Lung (tissue), 12 donors: ENCODE results near the gene CAST. TPM values are rescaled to one million over a fixed set of nuclear protein-coding genes. Genes with fewer than 3 reads are reported as not detected.

Source experiments
- ATAC-seq: fragments of 200-7000 bp; cut with Tn5 transposase; one replicate; pipeline ENCODE4 v1.9.1; 2020; ENCODE audit warnings: moderate number of reproducible peaks; ENCODE audit not compliant: insufficient read depth, low FRiP score
- DNase-seq, 3 donors: peaks; one replicate each; pipeline ENCODE4 v3.0.0-alpha.2; 2013 to 2017
- H3K27ac ChIP-seq, 2 donors: one replicate each; pipeline ENCODE4 v1.5.1; 2013; ENCODE audit warnings: mild to moderate bottlenecking in 2 of 2, moderate library complexity in 2 of 2, control low read depth in 1 of 2, inconsistent platforms in 1 of 2, low read depth in 1 of 2, low read length in 1 of 2
- H3K27me3 ChIP-seq, 3 donors: one replicate each; pipeline ENCODE4 v1.5.1; 2013; ENCODE audit warnings: low read length in 2 of 3; ENCODE audit not compliant: control insufficient read depth in 3 of 3, insufficient read depth in 3 of 3
- H3K36me3 ChIP-seq, 4 donors: one replicate each; pipeline ENCODE4 v1.5.1; 2013; ENCODE audit warnings: low read length in 4 of 4, mild to moderate bottlenecking in 1 of 4, moderate library complexity in 1 of 4; ENCODE audit not compliant: control insufficient read depth in 4 of 4, insufficient read depth in 4 of 4
- H3K4me1 ChIP-seq, 5 donors: one replicate each; pipeline ENCODE4 v1.5.1; 2013; ENCODE audit warnings: low read length in 5 of 5, mild to moderate bottlenecking in 2 of 5, moderate library complexity in 1 of 5; ENCODE audit not compliant: control insufficient read depth in 5 of 5, insufficient read depth in 5 of 5
- H3K4me3 ChIP-seq: one replicate; pipeline ENCODE4 v1.5.1; 2013; ENCODE audit warnings: mild to moderate bottlenecking, control low read depth, moderate library complexity
- H3K9ac ChIP-seq, 2 donors: one replicate each; pipeline ENCODE4 v1.5.1; 2013; ENCODE audit warnings: low read length in 2 of 2, control low read depth in 1 of 2; ENCODE audit not compliant: insufficient read depth in 1 of 2
- H3K9me3 ChIP-seq, 4 donors: one replicate each; pipeline ENCODE4 v1.5.1; 2013; ENCODE audit warnings: low read length in 3 of 4, mild to moderate bottlenecking in 1 of 4, moderate library complexity in 1 of 4; ENCODE audit not compliant: control insufficient read depth in 4 of 4, insufficient read depth in 3 of 4
- WGBS, 2 donors: extraction: QIAGEN DNeasy Blood & Tissue Kit; methylation state at CpG; one replicate each; pipeline ENCODE4 v1.1.7; 2013; 5-methylcytosine and 5-hydroxymethylcytosine counted together
- polyA plus RNA-seq, 2 donors: library from polyadenylated mRNA; stranded (reverse); fragments of 200-250 nt; gene quantifications; one replicate each; pipeline ENCODE4 v1.2.1, GENCODE V29; 2013
- total RNA-seq, 2 donors: library from RNA; depleted of rRNA in 1 of 2; stranded (reverse); fragments of >200 nt in 1 of 2; gene quantifications; one replicate each; pipeline ENCODE4 v1.2.1, GENCODE V29; 2014 to 2021
- TF ChIP-seq, protein P1 (sequence below): IDR thresholded peaks from 2 replicates; pipeline ENCODE4 v1.5.1; 2012; ENCODE audit warnings: mild to moderate bottlenecking; ENCODE audit errors: control extremely low read depth, extremely low read depth
- donor health status: control.
- donor health status: control.
- donor health status: Bipolar disorder and iron deficiency.
- donor health status: healthy.
- donor health status: DM: yes; HTN: yes; CAD: no.

CAST gene
- total and polyA plus RNA-seq, 4 donors = 84.8 to 279 (median 184) TPM

DNA sequence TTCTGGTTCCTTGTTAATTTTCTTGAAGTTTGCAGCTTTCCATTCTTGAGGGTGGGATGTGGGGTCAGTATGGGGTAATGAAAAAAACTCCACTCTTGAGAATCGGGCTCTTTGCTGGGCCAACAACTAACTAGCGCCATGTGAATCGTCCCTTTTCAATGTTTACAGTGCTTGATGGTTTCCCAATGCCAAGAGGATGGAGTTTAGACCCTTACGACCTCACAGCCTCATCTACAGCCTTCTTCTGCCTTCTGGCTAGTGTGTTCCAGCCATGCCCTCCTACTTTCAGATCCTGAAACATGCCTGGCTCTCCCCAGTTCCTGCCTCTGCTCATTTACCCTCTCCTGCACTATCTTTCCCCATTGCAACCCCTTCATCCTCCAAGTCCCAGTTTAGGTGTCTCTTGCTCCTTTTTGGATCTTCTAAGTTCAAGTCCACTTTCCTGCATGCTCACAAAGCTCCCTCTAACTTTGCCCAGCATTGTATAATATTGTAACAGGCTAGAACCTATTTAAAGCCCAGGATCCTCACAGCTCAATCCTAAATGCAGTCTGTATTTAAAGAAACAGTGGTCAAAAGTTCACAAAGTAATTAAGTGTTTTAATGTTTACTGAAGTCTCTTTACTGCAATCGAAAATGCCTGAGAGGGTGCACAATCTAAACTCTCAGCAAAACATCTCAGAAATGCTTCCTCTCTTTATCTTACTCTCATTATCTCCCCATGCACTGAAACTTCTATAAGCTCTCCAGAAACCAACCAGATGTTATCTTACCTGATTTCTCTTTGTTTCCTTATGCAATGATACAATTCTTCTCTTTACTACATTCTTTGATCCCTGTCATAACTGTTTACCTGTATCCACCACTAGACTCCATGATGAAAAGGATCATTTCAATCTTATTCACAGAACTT is 20.6 kb upstream of the CAST start:
- peaks cover 0 to 17% (median 10%) of the 10 kb centered on the region in 5 donors for H3K4me1 ChIP-seq
- H3K36me3 ChIP-seq = no peaks in the 10 kb centered on the region
- no peak overlapping the region for H3K4me3 ChIP-seq
- no peak overlapping the region for H3K9ac ChIP-seq
- 46 to 56% methylated on average over 5 of the region's 5 CpGs for WGBS, 2 donors
- H3K27me3 ChIP-seq = no peaks in the 10 kb centered on the region
- TF ChIP-seq, protein P1, sequence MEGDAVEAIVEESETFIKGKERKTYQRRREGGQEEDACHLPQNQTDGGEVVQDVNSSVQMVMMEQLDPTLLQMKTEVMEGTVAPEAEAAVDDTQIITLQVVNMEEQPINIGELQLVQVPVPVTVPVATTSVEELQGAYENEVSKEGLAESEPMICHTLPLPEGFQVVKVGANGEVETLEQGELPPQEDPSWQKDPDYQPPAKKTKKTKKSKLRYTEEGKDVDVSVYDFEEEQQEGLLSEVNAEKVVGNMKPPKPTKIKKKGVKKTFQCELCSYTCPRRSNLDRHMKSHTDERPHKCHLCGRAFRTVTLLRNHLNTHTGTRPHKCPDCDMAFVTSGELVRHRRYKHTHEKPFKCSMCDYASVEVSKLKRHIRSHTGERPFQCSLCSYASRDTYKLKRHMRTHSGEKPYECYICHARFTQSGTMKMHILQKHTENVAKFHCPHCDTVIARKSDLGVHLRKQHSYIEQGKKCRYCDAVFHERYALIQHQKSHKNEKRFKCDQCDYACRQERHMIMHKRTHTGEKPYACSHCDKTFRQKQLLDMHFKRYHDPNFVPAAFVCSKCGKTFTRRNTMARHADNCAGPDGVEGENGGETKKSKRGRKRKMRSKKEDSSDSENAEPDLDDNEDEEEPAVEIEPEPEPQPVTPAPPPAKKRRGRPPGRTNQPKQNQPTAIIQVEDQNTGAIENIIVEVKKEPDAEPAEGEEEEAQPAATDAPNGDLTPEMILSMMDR = no peak
- H3K9me3 ChIP-seq = no peaks in the 10 kb centered on the region
- no peak overlapping the region for H3K27ac ChIP-seq
- ATAC-seq (no peak), DNase-seq (peak in 2 of 3 donors; percentile 72 to 76)

DNA sequence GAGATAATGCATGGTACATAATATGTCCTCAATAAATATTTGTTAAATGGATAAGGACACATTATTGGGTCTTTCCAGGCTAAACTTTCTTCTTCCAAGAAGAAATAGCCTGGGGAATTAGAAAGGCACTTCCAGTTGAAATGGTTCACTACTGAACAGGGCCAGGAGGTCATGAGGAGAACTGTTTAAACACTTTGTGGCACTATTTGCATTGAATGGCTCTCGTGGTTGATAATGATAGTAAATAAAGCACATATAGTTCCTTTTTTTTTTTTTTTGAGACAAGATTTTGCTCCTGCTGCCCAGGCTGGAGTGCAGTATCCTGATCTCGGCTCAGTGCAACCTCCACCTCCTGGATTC is 19.9 kb upstream of the CAST start:
- WGBS, 2 donors = 62 to 67% methylated on average over 2 of the region's 2 CpGs
- ATAC-seq = no peak
- TF ChIP-seq, protein P1 = no peak

DNA sequence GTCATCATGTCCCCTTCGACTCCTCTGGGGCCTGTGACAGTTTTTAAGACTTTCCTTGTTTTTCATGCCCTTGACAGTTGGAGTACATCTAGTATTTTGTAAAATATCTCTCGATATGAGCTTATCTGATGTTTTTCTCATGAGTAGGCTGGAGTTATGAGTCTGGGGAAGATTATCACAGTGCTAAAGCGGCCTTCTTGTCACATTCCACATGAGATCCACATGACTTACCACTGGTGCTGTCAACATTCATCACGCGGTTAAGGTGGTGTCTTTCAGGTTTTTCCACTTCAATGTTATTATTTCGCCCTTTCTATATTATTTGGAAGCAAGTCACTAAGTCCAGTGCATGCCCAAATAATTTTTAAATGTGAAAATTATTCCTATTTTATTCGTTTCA is 17.1 kb upstream of the CAST start:
- Histone ChIP-seq H3K9me3 (no peaks in the 10 kb centered on the region), H3K27ac (no peak overlapping the region), H3K4me3 (no peak overlapping the region), H3K36me3 (no peaks in the 10 kb centered on the region), H3K4me1 (peaks cover 0 to 39% (median 11%) of the 10 kb centered on the region in 5 donors), H3K27me3 (no peaks in the 10 kb centered on the region), H3K9ac (no peak overlapping the region)
- ATAC-seq (no peak), DNase-seq (no peak)
- 83 to 90% methylated on average over 7 of the region's 7 CpGs for WGBS, 2 donors
- TF ChIP-seq, protein P1 = no peak

More for the DNA sequence above, 19.9 kb upstream of the CAST start:
- peak in 1 of 3 donors; percentile 33 for DNase-seq
- Histone ChIP-seq H3K27me3 (no peaks in the 10 kb centered on the region), H3K9ac (no peak overlapping the region), H3K27ac (no peak overlapping the region), H3K4me1 (peaks cover 0 to 17% (median 8%) of the 10 kb centered on the region in 5 donors), H3K4me3 (no peak overlapping the region), H3K9me3 (no peaks in the 10 kb centered on the region), H3K36me3 (no peaks in the 10 kb centered on the region)
